Heart left ventricle (tissue), 16 donors: ENCODE measurements around the gene TNP2. TPM values are rescaled to one million over a fixed set of nuclear protein-coding genes. Genes with fewer than 3 reads are reported as not detected.

Source experiments
- ATAC-seq, 4 donors: fragments of 200-7000 bp; cut with Tn5 transposase; one replicate each; pipeline ENCODE4 v1.9.1; 2020 to 2022; ENCODE audit warnings: moderate library complexity in 4 of 4, mild to moderate bottlenecking in 3 of 4, moderate number of reproducible peaks in 1 of 4
- DNase-seq, 5 donors: peaks; one replicate each; pipeline ENCODE4 v3.0.0-alpha.2; 2020
- H3K27ac ChIP-seq, 12 donors: fragments of 200-600 bp; sonication (generic) in 4 of 12; one replicate each; pipeline versions ENCODE4 v1.5.0 to v1.8.0; 2016 to 2022; ENCODE audit warnings: mild to moderate bottlenecking in 2 of 12
- H3K27me3 ChIP-seq, 9 donors: fragments of 200-600 bp; sonication (generic) in 2 of 9; one replicate each; pipeline versions ENCODE4 v1.5.1 to v1.8.0; 2016 to 2022; ENCODE audit warnings: mild to moderate bottlenecking in 3 of 9
- H3K36me3 ChIP-seq, 9 donors: fragments of 200-600 bp; sonication (generic) in 2 of 9; one replicate each; pipeline versions ENCODE4 v1.5.0 to v1.8.0; 2018 to 2022; ENCODE audit warnings: mild to moderate bottlenecking in 2 of 9
- H3K4me1 ChIP-seq, 12 donors: fragments of 200-600 bp; sonication (generic) in 4 of 12; one replicate each; pipeline versions ENCODE4 v1.5.0 to v1.8.0; 2016 to 2022; ENCODE audit warnings: mild to moderate bottlenecking in 3 of 12
- H3K4me3 ChIP-seq, 12 donors: fragments of 200-600 bp; sonication (generic) in 4 of 12; one replicate each; pipeline versions ENCODE4 v1.5.0 to v1.8.0; 2017 to 2022; ENCODE audit warnings: mild to moderate bottlenecking in 9 of 12, moderate library complexity in 4 of 12
- H3K9me3 ChIP-seq, 12 donors: fragments of 200-600 bp; sonication (generic) in 4 of 12; one replicate each; pipeline versions ENCODE4 v1.5.0 to v1.8.0; 2016 to 2022; ENCODE audit warnings: mild to moderate bottlenecking in 1 of 12
- POLR2A ChIP-seq, 2 donors: fragments of 450-650 bp; IDR thresholded peaks; one replicate each; pipeline ENCODE4 v1.6.1; 2017; ENCODE audit warnings: antibody characterized with exemption in 2 of 2, mild to moderate bottlenecking in 2 of 2, moderate library complexity in 2 of 2
- WGBS, 4 donors: extraction: QIAGEN DNeasy Blood & Tissue Kit in 2 of 4; methylation state at CpG; one replicate each; pipeline versions ENCODE4 v1.1.5 to v1.1.7; 2013 to 2018; 5-methylcytosine and 5-hydroxymethylcytosine counted together
- intact Hi-C, 10 donors: fragments of 100-400 bp; cut with DNase I; formaldehyde crosslinking; loops; one replicate each; pipeline versions ENCODE4 v1.11.1 to v1.14.2; 2022
- polyA plus RNA-seq, 2 donors: library from polyadenylated mRNA; stranded (reverse); fragments of 200-250 nt; gene quantifications; one replicate each; pipeline ENCODE4 v1.2.3, GENCODE V29; 2013
- total RNA-seq, 9 donors: library from RNA; depleted of rRNA in 2 of 9; stranded (reverse); fragments of >200 nt in 2 of 9; fragmentation: NEBNext Ultra II Directional in 3 of 9; extraction: Animal tissue kit (Norgen Biotek cat#: 25700) in 3 of 9; gene quantifications; one replicate each; pipeline versions ENCODE4 v1.1.0 to v1.2.4, GENCODE V29; 2016 to 2023
- TF ChIP-seq, protein P1 (sequence below), 12 donors: fragments of 200-600 bp; sonication (generic) in 4 of 12; IDR thresholded peaks; one replicate each; pipeline versions ENCODE4 v1.5.0 to v1.8.0; 2018 to 2022; ENCODE audit warnings: antibody characterized with exemption in 12 of 12, mild to moderate bottlenecking in 5 of 12
- donor health status: ischemic (EF 13 %, LVEDD 7.1; RV severe dilation, severe dysfunction).
- donor health status: healthy with polysubstance abuse.
- donor health status: DM: no; HTN: yes; CAD: no.
- donor health status: DM: no; HTN: no; CAD: no.
- donor health status: ischemic (EF 25% LVEDD 6.9; RV normal size, moderate dysfunction).
- donor health status: ischemic (EF 25% LVEDD 5.7; RV mildly dilated, moderate dysfunction).
- donor health status: healthy.
- donor health status: DM: yes; HTN: yes; CAD: no.
- donor health status: ischemic (EF 35%, LVEDD 5.7; RV mildly dilated, moderate dysfunction).
- donor health status: nonischemic (EF 11% LVEDD 7.7; RV severe dilation, severe dysfunction).
- donor health status: DM: yes; HTN: yes; CAD: no.
- donor health status: PGD.
- donor health status: ischemic (EF 29% LVEDD 5.4; RV normal size, mild dysfunction).
- donor health status: nonischemic (EF 23%, LVEDD 6.1; RV moderate dilation, normal function).

TNP2 gene
- total and polyA plus RNA-seq, 11 donors: not detected

DNA sequence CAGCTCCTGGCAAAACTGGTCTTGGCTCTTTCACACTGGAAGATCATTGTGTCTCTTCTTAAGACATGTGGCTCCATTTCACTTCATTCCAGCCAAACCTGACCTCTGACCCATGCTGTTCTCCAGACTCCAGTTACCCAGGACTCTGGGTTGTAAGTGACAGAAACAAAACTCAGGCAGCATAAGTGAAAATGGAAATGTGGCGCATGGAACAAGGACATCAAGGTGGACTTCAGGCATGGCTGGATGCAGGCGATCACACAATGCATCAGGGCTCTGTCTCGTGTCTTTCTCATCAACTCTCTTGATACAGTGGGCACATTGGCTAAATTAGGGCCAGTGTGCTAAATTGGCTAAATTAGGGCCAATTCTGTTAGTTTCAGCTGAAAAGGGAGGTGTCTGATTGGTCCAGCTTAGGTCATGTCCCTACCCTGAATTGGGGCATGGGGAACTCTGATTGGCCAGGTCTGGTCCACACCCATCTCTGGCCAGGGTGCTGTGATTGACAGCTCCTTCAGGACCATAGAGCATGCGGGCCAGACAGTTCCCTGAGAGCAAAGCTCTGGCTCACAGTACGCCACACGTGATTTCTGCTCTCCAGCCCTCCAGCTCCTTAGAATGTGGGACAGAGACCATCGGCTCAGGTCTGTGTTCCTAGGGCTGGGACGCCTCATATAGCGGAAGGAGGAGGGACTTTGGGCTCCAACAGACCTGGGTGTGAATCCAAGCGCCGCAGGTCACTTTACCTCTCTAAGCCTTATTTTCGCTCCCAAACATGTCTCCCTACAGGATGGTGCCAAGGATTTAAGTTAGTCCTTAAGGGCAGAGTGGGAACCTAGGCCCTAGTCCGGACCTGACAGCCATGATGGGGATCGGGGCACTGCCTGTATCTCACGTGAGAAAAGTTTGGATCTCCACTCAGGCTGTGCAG is 30.6 kb downstream of the TNP2 start:
- H3K27me3 ChIP-seq: no peaks in the 10 kb centered on the region
- TF ChIP-seq POLR2A (IDR thresholded peaks at IDR 0.05): no peak
- TF ChIP-seq, protein P1, sequence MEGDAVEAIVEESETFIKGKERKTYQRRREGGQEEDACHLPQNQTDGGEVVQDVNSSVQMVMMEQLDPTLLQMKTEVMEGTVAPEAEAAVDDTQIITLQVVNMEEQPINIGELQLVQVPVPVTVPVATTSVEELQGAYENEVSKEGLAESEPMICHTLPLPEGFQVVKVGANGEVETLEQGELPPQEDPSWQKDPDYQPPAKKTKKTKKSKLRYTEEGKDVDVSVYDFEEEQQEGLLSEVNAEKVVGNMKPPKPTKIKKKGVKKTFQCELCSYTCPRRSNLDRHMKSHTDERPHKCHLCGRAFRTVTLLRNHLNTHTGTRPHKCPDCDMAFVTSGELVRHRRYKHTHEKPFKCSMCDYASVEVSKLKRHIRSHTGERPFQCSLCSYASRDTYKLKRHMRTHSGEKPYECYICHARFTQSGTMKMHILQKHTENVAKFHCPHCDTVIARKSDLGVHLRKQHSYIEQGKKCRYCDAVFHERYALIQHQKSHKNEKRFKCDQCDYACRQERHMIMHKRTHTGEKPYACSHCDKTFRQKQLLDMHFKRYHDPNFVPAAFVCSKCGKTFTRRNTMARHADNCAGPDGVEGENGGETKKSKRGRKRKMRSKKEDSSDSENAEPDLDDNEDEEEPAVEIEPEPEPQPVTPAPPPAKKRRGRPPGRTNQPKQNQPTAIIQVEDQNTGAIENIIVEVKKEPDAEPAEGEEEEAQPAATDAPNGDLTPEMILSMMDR (IDR thresholded peaks at IDR 0.05): no peak
- no peak overlapping the region for H3K4me3 ChIP-seq
- H3K36me3 ChIP-seq: no peaks in the 10 kb centered on the region
- peaks cover 0 to 46% (median 0%) of the 10 kb centered on the region in 12 donors for H3K4me1 ChIP-seq
- 95 to 96% (median 95%) methylated on average over 15 of the region's 15 CpGs for WGBS, 4 donors
- no peak for ATAC-seq
- no peak overlapping the region for H3K27ac ChIP-seq
- H3K9me3 ChIP-seq: no peaks in the 10 kb centered on the region
- intact Hi-C loops: loop anchor here in 1 of 10 donors (2.0 kb wide), 1 partner anchor 50 kb away; no protein-coding TSS in a partner anchor
- DNase-seq: no peak

DNA sequence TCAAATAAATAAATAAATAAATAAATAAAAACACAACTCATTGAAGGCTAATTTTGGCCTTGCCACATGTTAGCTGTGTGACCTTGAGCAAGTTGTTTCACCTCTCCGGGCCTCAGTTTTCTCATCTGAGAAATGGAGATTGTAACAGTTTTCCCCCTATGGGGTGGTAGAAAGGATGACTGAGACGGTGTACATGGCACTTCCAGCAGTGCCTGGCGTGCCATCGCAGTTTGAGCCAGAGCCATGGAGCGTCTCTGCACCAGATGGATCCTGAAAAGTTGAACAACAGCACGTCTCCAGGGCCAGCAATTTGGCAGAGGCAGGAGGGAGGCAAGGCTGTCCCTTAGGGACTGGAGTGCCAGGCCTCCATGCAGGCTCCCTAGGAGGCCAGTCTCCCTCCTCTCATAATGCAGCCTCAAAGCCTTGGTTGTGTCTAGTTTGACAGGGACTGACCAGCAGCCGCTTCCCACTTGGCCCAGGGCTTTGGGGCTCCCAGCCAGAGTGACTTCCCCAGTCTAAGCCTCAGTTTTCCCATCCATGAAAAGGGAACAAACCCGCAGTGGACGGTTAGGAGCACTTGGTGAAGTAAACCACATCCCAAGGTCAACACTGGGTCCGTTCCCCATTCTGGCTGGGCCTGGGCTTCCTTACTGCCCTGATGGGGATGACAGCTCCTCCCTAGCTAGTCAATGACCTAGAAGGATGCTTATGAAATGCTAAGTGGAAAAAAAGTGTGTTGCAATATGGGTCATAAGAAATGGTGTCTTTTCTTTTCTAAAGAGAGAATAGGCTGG is 32.5 kb downstream of the TNP2 start:
- WGBS, 4 donors: 75 to 83% (median 79%) methylated on average over 9 to 10 of the region's 10 CpGs
- no peak for TF ChIP-seq POLR2A (IDR thresholded peaks at IDR 0.05)
- TF ChIP-seq, protein P1 (IDR thresholded peaks at IDR 0.05): no peak
- Histone ChIP-seq H3K4me3 (no peak overlapping the region), H3K36me3 (no peaks in the 10 kb centered on the region), H3K27ac (no peak overlapping the region), H3K27me3 (peaks cover 0 to 3% (median 0%) of the 10 kb centered on the region in 9 donors), H3K4me1 (peaks cover 0 to 62% (median 6%) of the 10 kb centered on the region in 12 donors), H3K9me3 (no peaks in the 10 kb centered on the region)
- intact Hi-C loops: no loop called here
- ATAC-seq (no peak), DNase-seq (no peak)

DNA sequence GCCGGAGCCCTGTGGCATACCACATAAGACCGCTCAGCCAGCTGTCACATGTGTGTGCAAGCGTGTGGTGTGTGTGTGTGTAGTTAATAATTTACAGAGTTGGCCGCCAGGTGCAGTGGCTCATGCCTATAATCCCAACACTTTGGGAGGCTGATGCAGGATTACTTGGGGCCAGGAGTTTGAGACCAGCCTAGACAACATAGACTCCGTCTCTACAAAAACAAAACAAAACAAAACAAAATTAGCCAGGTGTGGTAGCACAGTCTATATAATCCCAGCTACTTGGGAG is 33.5 kb downstream of the TNP2 start:
- Histone ChIP-seq H3K36me3 (no peaks in the 10 kb centered on the region), H3K4me3 (no peak overlapping the region), H3K27ac (no peak overlapping the region), H3K4me1 (peaks cover 0 to 59% (median 6%) of the 10 kb centered on the region in 12 donors), H3K27me3 (peaks cover 0 to 3% (median 0%) of the 10 kb centered on the region in 9 donors), H3K9me3 (no peaks in the 10 kb centered on the region)
- DNase-seq (no peak), ATAC-seq (no peak)
- intact Hi-C loops: no loop called here
- WGBS, 4 donors: 76 to 82% (median 80%) methylated on average over 5 of the region's 5 CpGs
- TF ChIP-seq, protein P1 (IDR thresholded peaks at IDR 0.05): no peak
- no peak for TF ChIP-seq POLR2A (IDR thresholded peaks at IDR 0.05)
